ENCODE results near the gene ZBTB9.

Gene ZBTB9, protein sequence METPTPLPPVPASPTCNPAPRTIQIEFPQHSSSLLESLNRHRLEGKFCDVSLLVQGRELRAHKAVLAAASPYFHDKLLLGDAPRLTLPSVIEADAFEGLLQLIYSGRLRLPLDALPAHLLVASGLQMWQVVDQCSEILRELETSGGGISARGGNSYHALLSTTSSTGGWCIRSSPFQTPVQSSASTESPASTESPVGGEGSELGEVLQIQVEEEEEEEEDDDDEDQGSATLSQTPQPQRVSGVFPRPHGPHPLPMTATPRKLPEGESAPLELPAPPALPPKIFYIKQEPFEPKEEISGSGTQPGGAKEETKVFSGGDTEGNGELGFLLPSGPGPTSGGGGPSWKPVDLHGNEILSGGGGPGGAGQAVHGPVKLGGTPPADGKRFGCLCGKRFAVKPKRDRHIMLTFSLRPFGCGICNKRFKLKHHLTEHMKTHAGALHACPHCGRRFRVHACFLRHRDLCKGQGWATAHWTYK

DNA sequence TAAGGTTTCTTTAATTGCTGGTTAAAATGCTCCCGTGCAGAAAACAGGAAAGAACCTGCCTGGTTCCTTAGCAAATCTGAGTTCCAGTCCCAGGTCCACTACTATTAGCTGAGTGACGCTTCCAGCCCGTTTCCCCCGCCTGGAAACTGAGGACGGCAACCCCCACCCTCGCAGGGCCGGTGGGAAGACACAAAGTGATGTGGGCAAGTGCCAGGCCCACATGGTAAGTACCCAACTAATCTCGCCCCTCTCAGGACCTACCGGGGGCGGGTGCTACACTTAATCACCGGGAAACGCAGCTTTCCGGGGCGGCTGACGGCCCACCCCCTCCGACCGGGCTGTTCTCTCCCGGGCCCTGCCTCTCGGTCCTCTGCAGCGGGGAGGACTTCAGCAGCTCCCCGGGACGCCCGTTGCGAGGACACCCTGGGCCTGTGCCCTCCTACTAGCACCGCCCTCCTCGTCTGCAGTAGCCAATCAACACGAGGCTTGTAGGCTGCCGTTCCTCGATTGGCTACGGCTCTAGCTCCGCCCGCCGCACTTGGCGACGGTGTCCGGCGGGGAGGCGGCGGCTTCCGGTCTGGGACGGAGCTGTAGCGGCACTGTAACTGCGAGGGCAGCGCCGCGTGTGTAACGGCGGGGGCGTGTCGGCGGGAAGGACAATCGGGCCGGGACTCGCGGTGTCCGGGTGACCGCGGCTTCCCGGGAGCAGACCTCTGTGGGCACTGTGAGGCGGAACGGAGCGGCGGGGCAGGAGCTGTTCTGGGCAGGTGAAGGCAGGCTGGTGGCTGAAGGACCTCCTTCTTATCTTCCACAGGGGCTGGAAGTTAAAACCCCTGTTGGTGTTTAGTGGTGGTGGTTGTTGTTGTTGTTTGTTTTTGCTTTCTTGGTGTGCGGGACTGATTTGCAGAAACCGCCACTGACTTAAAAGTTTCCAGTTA lies at the start of gene ZBTB9:
ZBTB9 (plus strand) TSS at position 568 of the 938 bp plus-strand sequence. CDS start 525 bp downstream, outside the sequence.
- peak; percentile 93 to 94 for DNase-seq (ENCODE audit: low read depth in 2 of 2)

DNA sequence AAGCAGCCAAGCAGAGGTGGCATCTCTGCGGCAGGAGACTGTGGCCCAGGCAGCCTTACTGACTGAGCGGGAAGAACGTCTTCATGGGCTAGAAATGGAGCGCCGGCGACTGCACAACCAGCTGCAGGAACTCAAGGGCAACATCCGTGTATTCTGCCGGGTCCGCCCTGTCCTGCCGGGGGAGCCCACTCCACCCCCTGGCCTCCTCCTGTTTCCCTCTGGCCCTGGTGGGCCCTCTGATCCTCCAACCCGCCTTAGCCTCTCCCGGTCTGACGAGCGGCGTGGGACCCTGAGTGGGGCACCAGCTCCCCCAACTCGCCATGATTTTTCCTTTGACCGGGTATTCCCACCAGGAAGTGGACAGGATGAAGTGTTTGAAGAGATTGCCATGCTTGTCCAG lies 49.5 kb upstream of the ZBTB9 start:
- DNase-seq (ENCODE audit: low read depth in 2 of 2) = no peak

GRCh38 chr6:33405386-33405940 lies 48.9 kb upstream of the ZBTB9 start:
- no peak for DNase-seq (ENCODE audit: low read depth in 2 of 2)

DNA sequence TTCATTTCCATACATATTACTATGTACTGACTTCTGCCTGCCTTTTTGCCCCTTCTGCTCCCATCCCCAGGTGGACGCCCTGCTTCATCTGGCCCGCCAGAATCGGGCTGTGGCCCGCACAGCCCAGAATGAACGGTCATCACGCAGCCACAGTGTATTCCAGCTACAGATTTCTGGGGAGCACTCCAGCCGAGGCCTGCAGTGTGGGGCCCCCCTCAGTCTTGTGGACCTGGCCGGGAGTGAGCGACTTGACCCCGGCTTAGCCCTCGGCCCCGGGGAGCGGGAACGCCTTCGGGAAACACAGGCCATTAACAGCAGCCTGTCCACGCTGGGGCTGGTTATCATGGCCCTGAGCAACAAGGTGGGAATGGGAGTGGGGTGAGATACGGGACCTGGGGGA lies 48.2 kb upstream of the ZBTB9 start:
- DNase-seq (ENCODE audit: low read depth in 2 of 2) = no peak

DNA sequence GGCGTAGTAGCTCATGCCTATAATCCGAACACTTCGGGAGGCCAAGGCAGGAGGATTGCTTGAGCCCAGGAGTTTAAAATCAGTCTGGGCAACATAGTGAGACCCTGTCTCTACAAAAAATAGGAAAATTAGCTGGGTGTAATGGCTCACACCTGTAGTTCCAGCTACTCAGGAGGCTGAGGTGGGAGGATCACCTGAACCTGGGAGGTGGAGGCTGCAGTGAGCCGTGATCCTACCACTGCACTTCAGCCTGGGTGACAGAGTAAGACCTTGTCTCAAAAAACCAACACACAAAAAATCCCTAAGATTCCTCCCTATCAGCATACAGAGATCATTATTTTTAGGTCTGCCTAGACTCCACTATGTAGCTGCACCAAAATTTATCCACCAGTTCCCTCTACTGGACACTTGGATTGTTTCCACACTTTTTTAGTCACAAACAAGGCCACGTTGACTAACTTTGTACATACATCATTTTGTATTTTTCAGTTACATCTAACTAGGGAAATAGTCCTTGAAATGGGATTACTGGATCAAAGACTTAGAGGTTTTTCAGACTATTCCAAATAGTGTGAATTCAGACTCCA lies 47.2 kb upstream of the ZBTB9 start:
- no peak for DNase-seq (ENCODE audit: low read depth in 2 of 2)

DNA sequence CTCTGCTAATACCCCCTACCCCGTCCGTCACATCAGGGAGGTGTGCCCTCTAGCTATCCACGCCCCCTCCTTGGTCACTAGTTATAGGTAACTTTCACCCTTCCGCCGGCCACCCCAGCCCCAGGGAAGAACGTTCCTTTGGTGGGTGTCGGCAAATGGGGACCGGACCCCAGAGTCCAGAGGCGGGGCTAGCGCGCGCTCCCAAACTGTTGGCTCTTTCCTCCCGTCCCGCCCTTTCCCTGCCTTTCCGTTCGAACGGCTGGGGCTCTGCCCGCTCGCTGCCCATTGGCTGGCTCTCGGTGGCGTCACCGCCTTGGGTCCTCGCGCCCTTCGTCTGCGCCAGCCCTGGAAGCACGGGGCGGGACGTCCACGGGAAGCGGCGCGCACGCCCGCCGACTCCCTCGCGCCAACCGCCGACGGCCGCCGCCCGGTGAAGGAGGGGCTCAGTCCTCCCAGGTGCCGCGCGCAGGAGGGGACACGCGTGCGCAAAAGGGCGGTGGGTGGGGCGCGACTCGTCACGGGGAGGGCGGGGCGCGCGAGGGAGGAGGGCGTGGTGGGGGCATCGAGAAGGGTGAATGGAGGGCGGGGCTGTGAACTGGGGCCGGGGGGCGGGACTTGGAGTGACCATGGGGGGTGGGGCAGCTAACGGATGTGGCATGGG lies 44.2 kb upstream of the ZBTB9 start:
- peak; percentile 98 for DNase-seq (ENCODE audit: low read depth in 2 of 2)

DNA sequence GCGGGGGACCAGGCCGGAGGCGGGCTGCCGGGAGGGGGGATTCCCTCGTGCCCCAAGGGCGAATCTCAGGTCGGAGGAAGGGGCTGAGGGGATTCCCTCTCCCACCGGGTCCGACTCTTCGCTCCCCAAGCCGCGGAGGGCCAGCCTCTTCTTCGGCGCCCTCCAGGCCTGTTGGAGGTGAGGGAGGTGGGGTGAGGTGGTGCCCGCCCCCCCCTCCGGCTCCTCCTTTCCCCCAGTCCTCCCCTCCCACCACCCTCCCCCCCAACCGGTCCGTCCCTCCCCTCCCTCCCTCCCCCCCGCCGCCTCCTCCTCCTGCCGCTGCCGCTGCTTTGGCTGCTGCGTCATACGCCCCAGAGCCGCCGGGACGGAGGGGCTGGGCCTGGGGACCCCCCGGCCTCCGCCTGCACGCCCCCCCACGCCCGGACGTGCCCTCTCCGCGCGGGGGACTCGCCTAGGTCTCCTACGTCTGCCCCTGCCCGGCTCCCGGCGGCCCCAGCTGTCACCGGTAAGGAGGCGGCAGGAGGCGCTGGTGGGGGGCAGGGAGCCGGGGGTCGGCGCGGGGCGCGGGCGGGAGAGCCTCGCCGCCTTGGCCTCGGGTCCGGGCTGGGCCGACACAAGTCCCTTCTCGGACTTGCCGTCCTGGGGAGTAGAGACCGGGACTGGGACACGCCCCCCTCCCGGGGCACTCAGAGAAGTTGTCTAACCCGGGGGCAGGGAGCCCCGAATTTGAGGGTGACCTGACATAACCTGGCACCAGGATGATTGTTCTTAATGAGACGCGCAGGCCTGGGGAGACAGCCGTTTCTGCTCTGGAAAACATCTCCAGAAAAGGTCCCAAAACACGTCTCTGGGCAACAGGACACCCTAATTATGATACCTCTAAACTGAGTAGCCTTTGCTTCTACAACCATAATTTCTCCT lies 43.4 kb upstream of the ZBTB9 start, which contains the start of gene PHF1:
PHF1 (plus strand) TSS at position 304 of the 921 bp plus-strand sequence. CDS start 1,250 bp downstream, outside the sequence.
- DNase-seq (ENCODE audit: low read depth in 2 of 2) = no peak

GRCh38 chr6:33411632-33412005 lies 42.8 kb upstream of the ZBTB9 start:
- DNase-seq (ENCODE audit: low read depth in 2 of 2) = no peak

DNA sequence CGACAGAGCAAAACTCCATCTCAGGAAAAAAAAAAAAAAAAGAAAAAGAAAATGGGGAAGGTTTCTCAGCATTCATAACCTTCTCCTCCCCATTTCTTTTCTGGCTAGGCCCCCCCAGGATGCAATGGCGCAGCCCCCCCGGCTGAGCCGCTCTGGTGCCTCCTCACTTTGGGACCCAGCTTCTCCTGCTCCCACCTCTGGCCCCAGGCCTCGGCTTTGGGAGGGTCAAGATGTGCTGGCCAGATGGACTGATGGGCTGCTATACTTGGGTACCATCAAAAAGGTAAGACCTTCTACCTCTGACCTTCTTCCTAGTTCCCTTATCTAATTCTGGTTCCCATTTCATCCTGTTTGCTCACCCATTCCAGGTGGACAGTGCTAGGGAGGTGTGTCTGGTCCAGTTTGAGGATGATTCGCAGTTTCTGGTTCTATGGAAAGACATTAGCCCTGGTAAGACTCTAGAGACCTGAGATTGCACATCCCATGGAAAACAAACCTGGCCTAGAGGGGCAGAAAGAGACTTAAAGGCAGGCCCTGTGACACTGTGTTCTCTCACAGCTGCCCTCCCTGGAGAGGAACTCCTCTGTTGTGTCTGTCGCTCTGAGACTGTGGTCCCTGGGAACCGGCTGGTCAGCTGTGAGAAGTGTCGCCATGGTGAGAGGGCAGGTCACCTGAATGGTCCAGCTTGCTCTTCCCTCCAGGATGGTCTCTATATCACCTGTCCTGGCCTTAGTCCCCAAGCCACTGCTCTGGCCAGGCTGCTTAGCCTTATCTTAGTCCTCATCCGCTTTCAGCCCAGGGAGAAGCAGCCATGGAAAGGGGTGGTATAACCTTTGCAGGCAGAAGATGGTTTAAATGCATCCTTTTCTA lies 42.0 kb upstream of the ZBTB9 start:
- no peak for DNase-seq (ENCODE audit: low read depth in 2 of 2)

DNA sequence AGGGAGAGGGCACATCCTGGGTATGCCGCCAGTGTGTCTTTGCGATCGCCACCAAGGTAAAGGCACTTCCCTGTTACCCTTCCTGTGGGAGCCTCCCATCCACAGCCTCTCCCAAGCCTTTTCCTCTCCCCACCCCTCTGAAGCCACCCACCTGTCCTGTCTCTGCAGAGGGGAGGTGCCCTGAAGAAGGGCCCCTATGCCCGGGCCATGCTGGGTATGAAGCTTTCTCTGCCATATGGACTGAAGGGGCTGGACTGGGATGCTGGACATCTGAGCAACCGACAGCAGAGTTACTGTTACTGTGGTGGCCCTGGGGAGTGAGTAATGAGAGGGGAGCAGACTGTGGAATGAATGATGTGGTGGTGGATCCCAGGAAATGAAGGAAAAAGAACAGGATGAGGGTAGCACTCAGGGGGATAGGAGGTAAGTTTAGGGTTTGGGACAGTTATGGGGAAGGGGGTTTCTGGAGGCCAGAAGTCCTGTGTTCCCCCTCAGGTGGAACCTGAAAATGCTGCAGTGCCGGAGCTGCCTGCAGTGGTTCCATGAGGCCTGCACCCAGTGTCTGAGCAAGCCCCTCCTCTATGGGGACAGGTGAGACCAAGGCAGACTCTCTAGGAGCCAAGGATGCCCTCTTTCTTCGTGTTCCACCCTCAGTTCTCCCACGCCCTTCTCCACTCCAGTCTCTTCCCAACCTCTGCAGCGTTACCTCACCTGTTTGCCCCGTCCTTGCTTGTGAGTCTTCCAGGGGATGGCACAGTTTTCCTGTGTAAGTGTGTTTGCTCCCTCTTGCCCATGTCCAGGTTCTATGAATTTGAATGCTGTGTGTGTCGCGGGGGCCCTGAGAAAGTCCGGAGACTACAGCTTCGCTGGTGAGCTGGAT lies 40.9 kb upstream of the ZBTB9 start:
- DNase-seq (ENCODE audit: low read depth in 2 of 2) = no peak

- no peak for DNase-seq (ENCODE audit: low read depth in 2 of 2)
These were observed 39.6 kb upstream of the ZBTB9 start for GRCh38 chr6:33414592-33415271.

- no peak for DNase-seq (ENCODE audit: low read depth in 2 of 2)
These were observed 38.5 kb upstream of the ZBTB9 start for GRCh38 chr6:33415831-33416230.

- no peak for DNase-seq (ENCODE audit: low read depth in 2 of 2)
These were observed 37.8 kb upstream of the ZBTB9 start for GRCh38 chr6:33416386-33417127.

DNA sequence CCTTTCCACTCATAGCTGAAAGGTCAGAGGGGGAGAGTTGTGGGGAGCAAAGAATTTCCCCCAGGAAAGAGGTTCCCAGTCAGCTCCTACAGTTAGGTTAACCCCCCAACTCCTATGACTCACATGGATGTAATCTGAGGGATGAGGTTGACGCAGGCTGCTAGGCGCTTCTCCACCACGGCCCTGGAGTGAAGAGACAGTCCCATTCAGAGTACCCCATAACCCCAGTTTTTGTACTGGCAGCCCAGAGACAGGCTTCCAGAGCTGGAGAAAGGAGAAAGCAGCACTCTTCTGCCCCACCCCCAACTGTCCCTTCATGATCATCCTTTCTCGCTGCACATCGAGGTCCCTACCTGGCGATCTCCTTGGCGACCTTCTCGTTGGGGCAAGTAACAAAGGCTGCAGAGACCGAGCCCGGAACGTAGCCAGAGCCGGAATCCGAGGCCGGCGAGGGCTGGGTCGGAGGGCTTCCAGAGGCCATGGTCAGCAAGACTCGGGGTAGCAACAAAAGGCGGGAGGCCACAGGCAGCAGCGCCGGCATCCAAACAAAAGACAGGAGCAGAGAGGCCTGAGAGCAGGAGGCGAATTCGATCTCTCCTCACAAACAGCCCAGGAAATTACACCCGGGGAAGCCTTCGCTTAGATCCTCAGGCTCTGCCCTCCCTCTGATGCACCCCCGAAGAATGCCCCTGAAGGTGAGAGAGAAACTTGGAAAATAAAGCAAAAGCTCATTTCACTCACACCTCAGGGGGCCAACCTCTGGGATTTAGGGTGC lies 37.1 kb upstream of the ZBTB9 start:
- no peak for DNase-seq (ENCODE audit: low read depth in 2 of 2)

DNA sequence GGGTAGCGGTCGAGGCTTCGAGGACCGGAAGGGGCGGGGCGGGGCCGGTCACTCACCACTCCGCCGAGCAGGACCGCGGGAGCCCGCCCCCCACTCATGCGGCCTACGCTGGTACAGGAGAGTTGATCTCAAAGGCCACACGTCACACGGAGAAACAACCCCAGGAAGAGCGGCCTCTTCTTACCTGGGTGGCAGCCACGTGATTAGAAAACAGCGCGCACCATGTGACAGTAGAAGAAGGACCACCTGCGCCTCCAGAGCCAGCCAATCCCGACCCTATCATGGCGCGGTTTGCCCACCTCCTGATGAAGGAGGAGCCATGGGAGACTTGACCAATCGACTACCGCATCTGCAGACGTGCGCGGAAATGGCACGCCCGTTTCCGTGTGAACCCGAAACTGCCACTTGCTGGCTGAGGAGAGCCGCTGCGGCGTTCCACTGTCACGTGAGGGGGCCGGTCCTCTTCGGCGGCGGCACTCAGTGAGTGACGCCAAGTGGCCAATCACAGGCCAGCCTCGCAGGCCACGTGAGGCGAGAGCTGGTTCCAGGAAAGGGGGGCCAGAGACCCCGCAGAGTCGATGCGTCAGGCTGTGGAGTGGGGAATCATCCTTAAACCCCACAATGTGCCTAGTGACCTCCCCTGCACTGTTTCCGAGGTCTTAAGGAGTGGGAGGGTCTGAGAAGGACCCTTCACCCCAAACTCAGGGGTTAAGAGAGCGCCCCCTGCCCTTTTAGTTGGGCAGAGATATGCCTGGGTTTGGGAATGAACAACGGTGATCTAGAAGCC lies 36.3 kb upstream of the ZBTB9 start, which contains the start of gene CUTA:
CUTA (minus strand) TSS at position 205 of the 787 bp plus-strand sequence; CDS start at position 98, 107 bp downstream.
- peak; percentile 99 for DNase-seq (ENCODE audit: low read depth in 2 of 2)

Measured in stimulated activated CD8-positive, alpha-beta memory T cell treated with anti-CD3 and anti-CD28 coated beads, Interleukin-15, amount 100 ng/mL, for 48 hours (primary cell).